Glutamatergic neuron (in vitro differentiated cells): ENCODE data around the gene MBP. TPM values are rescaled to one million over a fixed set of nuclear protein-coding genes. Genes with fewer than 3 reads are reported as not detected.

Experiments
- DNase-seq: peaks from one replicate; pipeline ENCODE4 v3.0.0; 2022
- H3K27ac Mint-ChIP-seq: one replicate; pipeline ENCODE4 v1.8.0; 2020; ENCODE audit warnings: mild to moderate bottlenecking, mixed read lengths, inconsistent platforms; ENCODE audit not compliant: unreplicated experiment
- H3K27me3 Mint-ChIP-seq: one replicate; pipeline ENCODE4 v1.8.0; 2020; ENCODE audit warnings: mild to moderate bottlenecking, moderate library complexity, mixed read lengths, inconsistent platforms; ENCODE audit not compliant: unreplicated experiment
- H3K36me3 Mint-ChIP-seq: one replicate; pipeline ENCODE4 v1.8.0; 2020; ENCODE audit warnings: mild to moderate bottlenecking, mixed read lengths, inconsistent platforms; ENCODE audit not compliant: unreplicated experiment
- H3K4me1 Mint-ChIP-seq: one replicate; pipeline ENCODE4 v1.8.0; 2020; ENCODE audit warnings: mild to moderate bottlenecking, low read depth, mixed read lengths, inconsistent platforms; ENCODE audit not compliant: unreplicated experiment
- H3K4me3 Mint-ChIP-seq: one replicate; pipeline ENCODE4 v1.8.0; 2020; ENCODE audit warnings: mild to moderate bottlenecking, mixed read lengths, inconsistent platforms; ENCODE audit not compliant: unreplicated experiment
- H3K9me3 Mint-ChIP-seq: one replicate; pipeline ENCODE4 v1.8.0; 2020; ENCODE audit warnings: mild to moderate bottlenecking, moderate library complexity, mixed read lengths, inconsistent platforms; ENCODE audit not compliant: unreplicated experiment
- CTCF ChIP-seq: fragments of 200-600 bp; sonication (generic); IDR thresholded peaks from one replicate; pipeline ENCODE4 v1.5.0; 2021; ENCODE audit not compliant: partially characterized antibody, unreplicated experiment
- total RNA-seq: library from RNA; stranded (reverse); fragmentation: NEBNext Ultra II Directional; extraction: Animal tissue kit (Norgen Biotek cat#: 25700); gene quantifications from one replicate; pipeline ENCODE4 v1.2.1, GENCODE V29; 2021; ENCODE audit not compliant: unreplicated experiment

The MBP gene
- total RNA-seq, 1 donor from 2014 or later: 82.6 TPM

GRCh38 chr18:77143196-77143595 is 10.6 kb upstream of the MBP start:
- Mint-ChIP-seq H3K4me3 (no peak overlapping the region), H3K9me3 (peaks cover 17% of the 10 kb centered on the region), H3K27me3 (peaks cover 4% of the 10 kb centered on the region), H3K36me3 (peaks cover 33% of the 10 kb centered on the region), H3K27ac (no peak overlapping the region), H3K4me1 (peaks cover 6% of the 10 kb centered on the region)
- TF ChIP-seq CTCF: no peak
- DNase-seq: no peak

- H3K27me3 Mint-ChIP-seq: peaks cover 4% of the 10 kb centered on the region
- peaks cover 2% of the 10 kb centered on the region for H3K4me1 Mint-ChIP-seq
- DNase-seq: no peak
- H3K9me3 Mint-ChIP-seq: peaks cover 16% of the 10 kb centered on the region
- H3K36me3 Mint-ChIP-seq: peaks cover 33% of the 10 kb centered on the region
- H3K27ac Mint-ChIP-seq: no peak overlapping the region
- TF ChIP-seq CTCF: no peak
- H3K4me3 Mint-ChIP-seq: no peak overlapping the region
Measured at GRCh38 chr18:77141401-77142118, 9.0 kb upstream of the MBP start.

- H3K4me3 Mint-ChIP-seq: no peak overlapping the region
- H3K9me3 Mint-ChIP-seq: peaks cover 15% of the 10 kb centered on the region
- no peak for TF ChIP-seq CTCF
- no peak overlapping the region for H3K27ac Mint-ChIP-seq
- peaks cover 33% of the 10 kb centered on the region for H3K36me3 Mint-ChIP-seq
- peaks cover 8% of the 10 kb centered on the region for H3K27me3 Mint-ChIP-seq
- H3K4me1 Mint-ChIP-seq: peaks cover 4% of the 10 kb centered on the region
- no peak for DNase-seq
Measured at GRCh38 chr18:77140439-77141109, 8.0 kb upstream of the MBP start.

GRCh38 chr18:77140030-77140429 is 7.4 kb upstream of the MBP start:
- no peak for TF ChIP-seq CTCF
- H3K9me3 Mint-ChIP-seq: peaks cover 15% of the 10 kb centered on the region
- H3K4me1 Mint-ChIP-seq: peaks cover 5% of the 10 kb centered on the region
- H3K4me3 Mint-ChIP-seq: no peak overlapping the region
- H3K27me3 Mint-ChIP-seq: peaks cover 8% of the 10 kb centered on the region
- no peak for DNase-seq
- H3K27ac Mint-ChIP-seq: no peak overlapping the region
- H3K36me3 Mint-ChIP-seq: peaks cover 31% of the 10 kb centered on the region

GRCh38 chr18:77139619-77140018 is 7.0 kb upstream of the MBP start:
- Mint-ChIP-seq H3K36me3 (peaks cover 28% of the 10 kb centered on the region), H3K4me3 (no peak overlapping the region), H3K4me1 (peaks cover 7% of the 10 kb centered on the region), H3K27me3 (peaks cover 7% of the 10 kb centered on the region), H3K27ac (no peak overlapping the region), H3K9me3 (peaks cover 15% of the 10 kb centered on the region)
- no peak for TF ChIP-seq CTCF
- no peak for DNase-seq
